Effector memory CD4-positive, alpha-beta T cell (primary cell): Measurements from ENCODE around the gene AIM2.

ENCODE experiments used
- DNase-seq, 3 donors: peaks; one replicate each; pipeline ENCODE4 v3.0.0-alpha.2; 2020
- H3K27ac ChIP-seq: 2 replicates; pipeline ENCODE4 v1.7.0; 2013; ENCODE audit warnings: mild to moderate bottlenecking, low read length, moderate library complexity; ENCODE audit not compliant: insufficient read depth, poor library complexity, severe bottlenecking
- H3K27me3 ChIP-seq: replicated peaks from 2 replicates; pipeline ENCODE4 v1.7.0; 2013; ENCODE audit warnings: mild to moderate bottlenecking, low read length; ENCODE audit not compliant: insufficient read depth, control insufficient read depth, poor library complexity, severe bottlenecking
- H3K36me3 ChIP-seq: 2 replicates; pipeline ENCODE4 v1.7.0; 2013; ENCODE audit warnings: mild to moderate bottlenecking, low read length, moderate library complexity; ENCODE audit not compliant: control insufficient read depth, insufficient read depth
- H3K4me1 ChIP-seq: 2 replicates; pipeline ENCODE4 v1.7.0; 2013; ENCODE audit warnings: low read length, mild to moderate bottlenecking; ENCODE audit not compliant: control insufficient read depth, insufficient read depth, poor library complexity, severe bottlenecking
- H3K4me3 ChIP-seq: 2 replicates; pipeline ENCODE4 v1.7.0; 2013; ENCODE audit warnings: low read length, low read depth, mild to moderate bottlenecking; ENCODE audit not compliant: insufficient read depth, poor library complexity, severe bottlenecking
- H3K9me3 ChIP-seq: 2 replicates; pipeline ENCODE4 v1.7.0; 2013; ENCODE audit warnings: mild to moderate bottlenecking, low read length, moderate library complexity; ENCODE audit not compliant: control insufficient read depth

AIM2 gene

GRCh38 chr1:159083013-159083412 lies 6.4 kb upstream of the AIM2 start:
- H3K36me3 ChIP-seq, result no peaks in the 10 kb centered on the region
- DNase-seq, result no peak
- H3K27me3 ChIP-seq, result no peaks in the 10 kb centered on the region
- H3K27ac ChIP-seq, result no peak overlapping the region
- no peak overlapping the region for H3K4me3 ChIP-seq
- H3K9me3 ChIP-seq, result no peaks in the 10 kb centered on the region
- no peaks in the 10 kb centered on the region for H3K4me1 ChIP-seq

- H3K36me3 ChIP-seq, result no peaks in the 10 kb centered on the region
- H3K4me3 ChIP-seq, result no peak overlapping the region
- peaks cover under 1% of the 10 kb centered on the region for H3K4me1 ChIP-seq
- H3K27ac ChIP-seq, result no peak overlapping the region
- no peaks in the 10 kb centered on the region for H3K27me3 ChIP-seq
- DNase-seq, result no peak
- H3K9me3 ChIP-seq, result no peaks in the 10 kb centered on the region
These were observed 5.1 kb upstream of the AIM2 start for GRCh38 chr1:159081626-159082025.

- Histone ChIP-seq H3K9me3 (no peaks in the 10 kb centered on the region), H3K4me1 (peaks cover 16% of the 10 kb centered on the region), H3K36me3 (no peaks in the 10 kb centered on the region), H3K27ac (no peak overlapping the region), H3K27me3 (no peaks in the 10 kb centered on the region), H3K4me3 (no peak overlapping the region)
- DNase-seq, result no peak
These were observed 3.0 kb upstream of the AIM2 start for GRCh38 chr1:159079525-159079924.

GRCh38 chr1:159077120-159077961 lies 775 bp upstream of the AIM2 start:
- no peaks in the 10 kb centered on the region for H3K27me3 ChIP-seq
- H3K36me3 ChIP-seq, result no peaks in the 10 kb centered on the region
- DNase-seq, result peak; percentile 83 to 96 (median 95)
- H3K27ac ChIP-seq, result peak overlapping the region; percentile 84
- H3K4me1 ChIP-seq, result peaks cover 16% of the 10 kb centered on the region
- H3K4me3 ChIP-seq, result peak overlapping the region; percentile 53
- no peaks in the 10 kb centered on the region for H3K9me3 ChIP-seq

- no peak overlapping the region for H3K4me3 ChIP-seq
- no peaks in the 10 kb centered on the region for H3K36me3 ChIP-seq
- H3K27ac ChIP-seq, result no peak overlapping the region
- no peaks in the 10 kb centered on the region for H3K9me3 ChIP-seq
- peaks cover 35% of the 10 kb centered on the region for H3K4me1 ChIP-seq
- no peaks in the 10 kb centered on the region for H3K27me3 ChIP-seq
- DNase-seq, result no peak
These were observed 4.5 kb downstream of the AIM2 start for GRCh38 chr1:159071970-159072582.

- H3K4me3 ChIP-seq, result no peak overlapping the region
- H3K9me3 ChIP-seq, result no peaks in the 10 kb centered on the region
- H3K4me1 ChIP-seq, result peaks cover 20% of the 10 kb centered on the region
- no peaks in the 10 kb centered on the region for H3K36me3 ChIP-seq
- H3K27me3 ChIP-seq, result no peaks in the 10 kb centered on the region
- H3K27ac ChIP-seq, result peak overlapping the region; percentile 72
- no peak for DNase-seq
These were observed 7.7 kb downstream of the AIM2 start for GRCh38 chr1:159068886-159069285.

- no peaks in the 10 kb centered on the region for H3K36me3 ChIP-seq
- H3K27me3 ChIP-seq, result no peaks in the 10 kb centered on the region
- no peak for DNase-seq
- peak overlapping the region; percentile 30 for H3K4me3 ChIP-seq
- H3K4me1 ChIP-seq, result peaks cover 20% of the 10 kb centered on the region
- no peaks in the 10 kb centered on the region for H3K9me3 ChIP-seq
- H3K27ac ChIP-seq, result peak overlapping the region; percentile 72
These were observed 8.6 kb downstream of the AIM2 start for GRCh38 chr1:159067699-159068621.

- H3K27me3 ChIP-seq, result no peaks in the 10 kb centered on the region
- H3K36me3 ChIP-seq, result no peaks in the 10 kb centered on the region
- no peak overlapping the region for H3K27ac ChIP-seq
- H3K4me3 ChIP-seq, result no peak overlapping the region
- DNase-seq, result no peak
- H3K9me3 ChIP-seq, result no peaks in the 10 kb centered on the region
- H3K4me1 ChIP-seq, result peaks cover 20% of the 10 kb centered on the region
These were observed 10.5 kb downstream of the AIM2 start for GRCh38 chr1:159066108-159066507.

GRCh38 chr1:159065106-159065505 lies 11.5 kb downstream of the AIM2 start:
- H3K4me3 ChIP-seq, result no peak overlapping the region
- no peaks in the 10 kb centered on the region for H3K36me3 ChIP-seq
- H3K27me3 ChIP-seq, result no peaks in the 10 kb centered on the region
- H3K27ac ChIP-seq, result no peak overlapping the region
- DNase-seq, result no peak
- H3K4me1 ChIP-seq, result peaks cover 20% of the 10 kb centered on the region
- no peaks in the 10 kb centered on the region for H3K9me3 ChIP-seq
